Naive thymus-derived CD8-positive, alpha-beta T cell (primary cell): Measurements from ENCODE around the gene OPRM1. TPM values are rescaled to one million over a fixed set of nuclear protein-coding genes. Genes with fewer than 3 reads are reported as not detected.

ENCODE experiments used
- ATAC-seq, 2 donors: fragments of 150-1000 bp; cut with Tn5 transposase in 1 of 2; sonication (Bioruptor Pico), chemical (Tn5 transposase) in 1 of 2; 1 replicate in 1 of 2; 2 replicates in 1 of 2; pipeline ENCODE4 v1.10.0; 2021; ENCODE audit warnings: mild to moderate bottlenecking in 2 of 2, moderate library complexity in 2 of 2
- POLR2A ChIA-PET: fragments of 350-600 bp; sonication (Branson Sonifier 250); formaldehyde crosslinking; loops from one replicate; lab custom pipeline; 2021; ENCODE audit warnings: antibody characterized with exemption; lab: Charles Lee
- DNase-seq, 10 donors: peaks; one replicate each; pipeline versions ENCODE4 v3.0.0 to v3.0.0-alpha.2; 2020 to 2022
- H3K27ac Mint-ChIP-seq, 10 donors: one replicate each; pipeline ENCODE4 v1.8.0; 2020 to 2022; ENCODE audit warnings: mild to moderate bottlenecking in 10 of 10, mixed read lengths in 10 of 10, moderate library complexity in 4 of 10, inconsistent platforms in 1 of 10
- H3K27me3 Mint-ChIP-seq, 5 donors: one replicate each; pipeline ENCODE4 v1.8.0; 2021 to 2022; ENCODE audit warnings: mixed read lengths in 5 of 5
- H3K36me3 Mint-ChIP-seq, 3 donors: one replicate each; pipeline ENCODE4 v1.8.0; 2020 to 2022; ENCODE audit warnings: mixed read lengths in 3 of 3, mild to moderate bottlenecking in 2 of 3, inconsistent platforms in 1 of 3
- H3K4me1 Mint-ChIP-seq, 4 donors: one replicate each; pipeline ENCODE4 v1.8.0; 2021 to 2022; ENCODE audit warnings: mixed read lengths in 4 of 4
- H3K4me3 Mint-ChIP-seq, 10 donors: one replicate each; pipeline ENCODE4 v1.8.0; 2020 to 2022; ENCODE audit warnings: mild to moderate bottlenecking in 10 of 10, mixed read lengths in 10 of 10, moderate library complexity in 6 of 10, inconsistent platforms in 1 of 10
- H3K9me3 Mint-ChIP-seq, 9 donors: one replicate each; pipeline ENCODE4 v1.8.0; 2020 to 2022; ENCODE audit warnings: mixed read lengths in 9 of 9, mild to moderate bottlenecking in 3 of 9, inconsistent platforms in 1 of 9, moderate library complexity in 1 of 9
- polyA plus RNA-seq, 3 donors: library from polyadenylated mRNA; unstranded; fragments of 300-500 nt; fragmentation: Illumina TruSeq; gene quantifications; one replicate each; pipeline ENCODE4 v1.2.3, GENCODE V29; 2021
- total RNA-seq, 8 experiments: library from RNA in 2 of 8; stranded (reverse) in 2 of 8; gene quantifications; one replicate each; pipeline ENCODE4 v1.2.3 and lab custom pipeline; 2021 to 2026

OPRM1 gene
- total and polyA plus RNA-seq, 5 experiments from 2014 or later, result not detected

- Mint-ChIP-seq H3K27ac (peak overlapping the region; percentile 22 to 83 (median 66)), H3K27me3 (no peaks in the 10 kb centered on the region), H3K9me3 (no peaks in the 10 kb centered on the region), H3K36me3 (peaks cover 5 to 61% (median 8%) of the 10 kb centered on the region in 3 donors), H3K4me3 (peak overlapping the region in 3 of 10 donors; percentile 5 to 48 (median 33)), H3K4me1 (peaks cover 43 to 85% (median 80%) of the 10 kb centered on the region in 4 donors)
- ATAC-seq, result no peak
- POLR2A ChIA-PET, result interaction anchor here (0.5 to 3.5 kb wide), 2 partner anchors 23 to 26 kb away, joined by 3 to 18 read pairs; no protein-coding TSS in a partner anchor
- DNase-seq, result no peak
Observed at GRCh38 chr6:154222716-154223115, 183.7 kb downstream of the OPRM1 start.

GRCh38 chr6:154223296-154223695 lies 184.3 kb downstream of the OPRM1 start:
- ATAC-seq (no peak), DNase-seq (no peak)
- Mint-ChIP-seq H3K27me3 (no peaks in the 10 kb centered on the region), H3K27ac (peak overlapping the region; percentile 7 to 86 (median 66)), H3K36me3 (peaks cover 5 to 60% (median 11%) of the 10 kb centered on the region in 3 donors), H3K4me3 (peak overlapping the region in 4 of 10 donors; percentile 14 to 48 (median 24)), H3K4me1 (peaks cover 42 to 85% (median 80%) of the 10 kb centered on the region in 4 donors), H3K9me3 (no peaks in the 10 kb centered on the region)
- POLR2A ChIA-PET, result interaction anchor here (0.9 to 3.5 kb wide), 3 partner anchors 11 to 54 kb away, joined by 3 to 18 read pairs (median 3); no protein-coding TSS in a partner anchor

DNA sequence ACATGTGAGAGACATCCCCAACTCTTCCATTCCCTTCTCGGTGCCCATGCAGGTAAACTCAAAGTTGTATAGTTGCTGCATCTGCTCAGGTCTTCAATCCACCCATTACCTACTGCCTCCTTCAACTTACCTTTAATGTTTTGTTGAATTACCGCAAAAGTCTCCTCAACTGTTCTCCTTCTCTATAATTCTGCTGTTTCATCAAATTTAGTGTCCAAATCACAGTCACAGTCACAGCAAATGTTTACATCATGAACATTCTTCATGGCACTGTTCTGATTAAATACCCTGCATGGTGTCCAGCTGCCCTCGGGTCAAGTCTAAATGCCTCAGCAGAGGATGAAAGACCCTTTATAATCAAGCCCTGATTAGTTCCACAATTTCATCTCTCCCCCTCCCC lies 187.4 kb downstream of the OPRM1 start:
- peak overlapping the region in 5 of 10 donors; percentile 1 to 28 (median 16) for H3K4me3 Mint-ChIP-seq
- H3K27ac Mint-ChIP-seq, result peak overlapping the region; percentile 5 to 77 (median 51)
- DNase-seq, result no peak
- no peaks in the 10 kb centered on the region for H3K27me3 Mint-ChIP-seq
- peaks cover 43 to 85% (median 82%) of the 10 kb centered on the region in 4 donors for H3K4me1 Mint-ChIP-seq
- no peak for ATAC-seq
- no peaks in the 10 kb centered on the region for H3K9me3 Mint-ChIP-seq
- POLR2A ChIA-PET, result no interaction called here
- H3K36me3 Mint-ChIP-seq, result peaks cover 5 to 57% (median 15%) of the 10 kb centered on the region in 3 donors

GRCh38 chr6:154227862-154228520 lies 189.0 kb downstream of the OPRM1 start:
- Mint-ChIP-seq H3K9me3 (no peaks in the 10 kb centered on the region), H3K4me1 (peaks cover 41 to 87% (median 84%) of the 10 kb centered on the region in 4 donors), H3K27me3 (no peaks in the 10 kb centered on the region), H3K4me3 (peak overlapping the region in 7 of 10 donors; percentile 1 to 53 (median 19)), H3K36me3 (peaks cover 2 to 50% (median 11%) of the 10 kb centered on the region in 3 donors), H3K27ac (peak overlapping the region in 7 of 10 donors; percentile 5 to 85 (median 65))
- POLR2A ChIA-PET, result interaction anchor here (0.8 to 1.6 kb wide), 3 partner anchors 11 to 19 kb away, joined by 3 to 6 read pairs (median 3); no protein-coding TSS in a partner anchor
- DNase-seq (no peak), ATAC-seq (no peak)

DNA sequence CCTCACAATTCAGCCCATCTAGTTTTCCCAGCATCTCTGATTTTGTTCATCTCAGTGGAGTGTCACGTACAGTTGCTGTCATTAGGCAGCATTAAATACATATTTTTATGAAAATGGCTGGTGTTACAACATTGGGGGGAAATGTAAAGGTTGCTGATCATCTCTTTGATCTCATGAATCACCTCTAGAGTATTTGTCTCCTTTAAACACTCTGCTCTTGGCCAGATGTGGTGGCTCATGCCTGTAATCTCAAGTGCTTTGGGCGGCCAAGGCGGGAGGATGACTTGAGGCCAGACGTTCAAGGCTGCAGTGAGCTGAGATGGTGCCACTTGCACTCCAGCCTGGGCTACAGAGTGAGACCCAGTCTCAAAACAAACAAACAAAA lies 189.5 kb downstream of the OPRM1 start:
- peak overlapping the region; percentile 5 to 85 (median 44) for H3K27ac Mint-ChIP-seq
- POLR2A ChIA-PET, result interaction anchor here (1.2 to 1.6 kb wide), 2 partner anchors 11 to 19 kb away, joined by 3 to 6 read pairs; no protein-coding TSS in a partner anchor
- peaks cover 0 to 48% (median 10%) of the 10 kb centered on the region in 3 donors for H3K36me3 Mint-ChIP-seq
- DNase-seq (no peak), ATAC-seq (no peak)
- H3K9me3 Mint-ChIP-seq, result no peaks in the 10 kb centered on the region
- H3K4me3 Mint-ChIP-seq, result peak overlapping the region in 6 of 10 donors; percentile 5 to 53 (median 24)
- H3K27me3 Mint-ChIP-seq, result no peaks in the 10 kb centered on the region
- H3K4me1 Mint-ChIP-seq, result peaks cover 39 to 87% (median 84%) of the 10 kb centered on the region in 4 donors

DNA sequence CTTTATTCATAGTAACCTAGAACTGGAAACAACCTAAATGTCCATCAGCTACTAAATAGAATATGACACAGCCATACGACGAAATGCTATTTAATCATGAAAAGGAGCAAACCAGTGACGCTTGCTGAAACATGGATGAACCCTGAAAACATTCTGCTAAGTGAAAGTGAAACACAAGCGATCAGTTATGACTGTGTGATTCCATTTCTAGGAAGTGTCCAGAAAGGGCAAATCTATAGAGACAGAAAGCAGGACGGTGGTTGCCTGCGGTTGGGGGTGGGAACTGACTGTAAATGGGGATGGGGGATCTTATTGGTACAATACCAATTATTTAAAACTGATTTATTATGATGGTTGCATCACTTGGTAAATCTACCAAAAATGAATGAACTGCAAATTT lies 190.7 kb downstream of the OPRM1 start:
- no peaks in the 10 kb centered on the region for H3K9me3 Mint-ChIP-seq
- POLR2A ChIA-PET, result interaction anchor here (0.7 to 0.9 kb wide), 4 partner anchors 11 to 51 kb away, joined by 3 to 6 read pairs (median 4); no protein-coding TSS in a partner anchor
- no peaks in the 10 kb centered on the region for H3K27me3 Mint-ChIP-seq
- H3K4me3 Mint-ChIP-seq, result peak overlapping the region; percentile 53 to 80 (median 74)
- H3K36me3 Mint-ChIP-seq, result peaks cover 0 to 53% (median 12%) of the 10 kb centered on the region in 3 donors
- peak; percentile 26 to 45 for ATAC-seq
- H3K4me1 Mint-ChIP-seq, result peaks cover 46 to 87% (median 85%) of the 10 kb centered on the region in 4 donors
- DNase-seq, result no peak
- H3K27ac Mint-ChIP-seq, result peak overlapping the region; percentile 5 to 91 (median 84)

DNA sequence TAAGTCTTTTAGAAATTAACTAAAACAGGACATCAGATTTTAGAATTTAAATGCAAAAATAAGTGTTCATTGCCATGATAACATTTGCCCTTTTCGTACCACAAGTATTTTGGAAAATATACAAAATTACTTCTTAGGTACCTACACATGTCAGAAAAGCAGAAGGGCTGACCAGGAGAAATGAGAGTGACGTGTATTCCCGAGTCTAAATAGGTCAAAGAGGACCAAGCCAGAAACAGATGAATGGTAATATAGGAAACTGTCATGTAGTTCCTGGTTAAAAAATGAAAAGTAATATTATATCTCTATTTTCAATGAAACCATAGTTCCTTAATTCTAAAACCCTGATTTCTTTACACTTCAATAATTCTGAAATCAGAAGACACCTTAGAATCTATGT lies 191.4 kb downstream of the OPRM1 start:
- no peaks in the 10 kb centered on the region for H3K9me3 Mint-ChIP-seq
- no peaks in the 10 kb centered on the region for H3K27me3 Mint-ChIP-seq
- peaks cover 47 to 85% (median 83%) of the 10 kb centered on the region in 4 donors for H3K4me1 Mint-ChIP-seq
- H3K27ac Mint-ChIP-seq, result peak overlapping the region in 5 of 10 donors; percentile 57 to 91 (median 86)
- POLR2A ChIA-PET, result no interaction called here
- DNase-seq (no peak), ATAC-seq (no peak)
- H3K4me3 Mint-ChIP-seq, result peak overlapping the region in 6 of 10 donors; percentile 62 to 80 (median 76)
- H3K36me3 Mint-ChIP-seq, result peaks cover 0 to 59% (median 17%) of the 10 kb centered on the region in 3 donors

DNA sequence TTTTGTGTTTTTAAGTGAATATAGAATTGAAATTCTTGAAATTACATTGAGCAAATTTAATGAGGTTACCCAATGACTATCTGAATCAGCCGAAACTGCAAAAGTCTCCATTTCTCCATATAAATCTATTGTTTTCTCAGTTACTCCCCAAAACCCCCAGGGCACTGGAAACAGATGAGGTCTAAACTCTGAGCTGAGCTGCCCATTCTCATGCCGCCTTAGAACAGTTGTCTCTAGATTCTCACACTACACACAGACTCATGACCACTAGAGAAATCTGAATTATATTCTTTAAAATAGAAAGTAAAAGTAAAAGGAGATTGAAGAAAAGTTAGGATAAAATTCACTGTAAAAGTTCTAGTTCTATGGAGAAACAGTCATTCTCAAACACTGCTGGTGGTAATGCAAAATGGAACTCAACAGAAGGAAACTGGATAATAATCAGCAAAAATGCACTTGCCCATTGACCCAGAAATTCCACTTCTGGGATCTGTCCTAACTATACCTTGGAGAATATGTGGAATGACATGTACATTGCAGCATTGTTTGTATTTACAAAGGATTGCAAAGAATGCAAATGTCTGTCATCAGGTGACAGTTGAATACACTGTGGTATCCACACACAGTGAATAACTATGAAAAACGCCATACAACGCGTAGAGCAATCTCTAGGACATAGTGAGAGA lies 192.0 kb downstream of the OPRM1 start:
- Mint-ChIP-seq H3K9me3 (no peaks in the 10 kb centered on the region), H3K4me3 (peak overlapping the region; percentile 30 to 79 (median 70)), H3K36me3 (peaks cover 0 to 60% (median 22%) of the 10 kb centered on the region in 3 donors), H3K27ac (peak overlapping the region; percentile 35 to 89 (median 80)), H3K4me1 (peaks cover 45 to 85% (median 83%) of the 10 kb centered on the region in 4 donors), H3K27me3 (no peaks in the 10 kb centered on the region)
- ATAC-seq (no peak), DNase-seq (no peak)
- POLR2A ChIA-PET, result no interaction called here

DNA sequence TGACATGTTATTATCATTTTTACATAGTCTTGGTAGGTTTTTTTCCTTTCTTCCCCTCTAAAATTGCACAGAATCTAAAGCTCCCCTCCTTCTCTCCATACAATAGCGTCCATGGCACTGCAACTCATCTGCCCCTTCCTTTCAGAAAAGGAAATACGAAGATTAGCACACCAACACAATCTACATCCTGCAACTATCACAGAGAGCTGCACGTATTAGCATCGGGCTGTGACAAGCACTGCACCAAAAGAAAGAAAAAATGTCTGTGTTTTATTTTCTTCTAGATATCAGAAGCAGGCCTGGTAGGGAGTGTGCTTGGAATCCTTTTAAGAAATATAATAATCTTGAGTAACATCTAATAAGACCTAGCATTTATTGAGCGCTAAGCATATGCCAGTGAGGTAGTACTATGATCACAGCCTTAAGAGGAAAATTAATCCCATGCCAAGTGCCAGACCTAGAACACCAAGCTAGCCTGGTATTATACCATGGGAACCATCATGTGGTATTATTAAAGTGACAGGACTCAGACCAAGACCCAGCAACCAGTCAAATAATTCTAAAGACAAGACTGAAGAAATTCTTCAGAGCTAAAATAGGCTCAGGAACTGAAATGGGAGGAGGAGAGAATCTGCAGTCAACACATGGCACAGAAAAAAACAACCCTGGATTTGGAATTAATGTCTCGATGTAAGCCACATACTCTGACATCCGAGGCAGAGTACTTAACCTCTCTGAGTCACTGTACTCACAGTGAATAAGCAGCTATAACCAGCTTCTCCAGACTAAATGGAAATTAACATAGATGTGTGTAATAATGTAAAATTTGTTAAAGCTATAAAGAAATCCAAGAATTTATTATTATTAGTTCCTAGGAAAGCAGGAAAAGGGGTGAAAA lies 193.2 kb downstream of the OPRM1 start:
- Mint-ChIP-seq H3K9me3 (no peaks in the 10 kb centered on the region), H3K36me3 (peaks cover 0 to 61% (median 22%) of the 10 kb centered on the region in 3 donors), H3K27ac (peak overlapping the region; percentile 17 to 89 (median 80)), H3K27me3 (no peaks in the 10 kb centered on the region), H3K4me1 (peaks cover 42 to 88% (median 88%) of the 10 kb centered on the region in 4 donors), H3K4me3 (peak overlapping the region; percentile 30 to 76 (median 69))
- DNase-seq (no peak), ATAC-seq (peak; percentile 65 to 83)
- POLR2A ChIA-PET, result interaction anchor here (0.6 to 4.6 kb wide), 5 partner anchors 8 to 45 kb away, joined by 4 to 28 read pairs (median 6); no protein-coding TSS in a partner anchor

- peaks cover 0 to 59% (median 18%) of the 10 kb centered on the region in 3 donors for H3K36me3 Mint-ChIP-seq
- peaks cover 40 to 87% (median 84%) of the 10 kb centered on the region in 4 donors for H3K4me1 Mint-ChIP-seq
- no peaks in the 10 kb centered on the region for H3K9me3 Mint-ChIP-seq
- no peaks in the 10 kb centered on the region for H3K27me3 Mint-ChIP-seq
- DNase-seq, result no peak
- POLR2A ChIA-PET, result interaction anchor here (1.1 to 4.6 kb wide), 4 partner anchors 9 to 44 kb away, joined by 4 to 28 read pairs (median 10); no protein-coding TSS in a partner anchor
- ATAC-seq, result no peak
- peak overlapping the region in 8 of 10 donors; percentile 30 to 66 (median 52) for H3K4me3 Mint-ChIP-seq
- peak overlapping the region; percentile 72 to 93 (median 86) for H3K27ac Mint-ChIP-seq
Observed at GRCh38 chr6:154233383-154233782, 194.3 kb downstream of the OPRM1 start.

GRCh38 chr6:154234019-154234772 lies 195.2 kb downstream of the OPRM1 start:
- H3K4me3 Mint-ChIP-seq, result peak overlapping the region; percentile 27 to 71 (median 62)
- peaks cover 38 to 87% (median 82%) of the 10 kb centered on the region in 4 donors for H3K4me1 Mint-ChIP-seq
- no peaks in the 10 kb centered on the region for H3K27me3 Mint-ChIP-seq
- no peaks in the 10 kb centered on the region for H3K9me3 Mint-ChIP-seq
- peaks cover 0 to 56% (median 17%) of the 10 kb centered on the region in 3 donors for H3K36me3 Mint-ChIP-seq
- ATAC-seq, result no peak
- DNase-seq, result no peak
- POLR2A ChIA-PET, result interaction anchor here (1.1 to 4.6 kb wide), 3 partner anchors 10 to 17 kb away, joined by 3 to 28 read pairs (median 13); no protein-coding TSS in a partner anchor
- peak overlapping the region; percentile 72 to 93 (median 86) for H3K27ac Mint-ChIP-seq
